ENCODE results near the gene CCDC157. TPM values are rescaled to one million over a fixed set of nuclear protein-coding genes. Genes with fewer than 3 reads are reported as not detected.
"Not testable (repeated sequence)": the region's sequence is repeated elsewhere in the genome, so short reads cannot be mapped to it uniquely, and the experiment has no call there.

The CCDC157 gene
- total and polyA plus RNA-seq, 2 donors = 2.1 to 3.2 TPM

DNA sequence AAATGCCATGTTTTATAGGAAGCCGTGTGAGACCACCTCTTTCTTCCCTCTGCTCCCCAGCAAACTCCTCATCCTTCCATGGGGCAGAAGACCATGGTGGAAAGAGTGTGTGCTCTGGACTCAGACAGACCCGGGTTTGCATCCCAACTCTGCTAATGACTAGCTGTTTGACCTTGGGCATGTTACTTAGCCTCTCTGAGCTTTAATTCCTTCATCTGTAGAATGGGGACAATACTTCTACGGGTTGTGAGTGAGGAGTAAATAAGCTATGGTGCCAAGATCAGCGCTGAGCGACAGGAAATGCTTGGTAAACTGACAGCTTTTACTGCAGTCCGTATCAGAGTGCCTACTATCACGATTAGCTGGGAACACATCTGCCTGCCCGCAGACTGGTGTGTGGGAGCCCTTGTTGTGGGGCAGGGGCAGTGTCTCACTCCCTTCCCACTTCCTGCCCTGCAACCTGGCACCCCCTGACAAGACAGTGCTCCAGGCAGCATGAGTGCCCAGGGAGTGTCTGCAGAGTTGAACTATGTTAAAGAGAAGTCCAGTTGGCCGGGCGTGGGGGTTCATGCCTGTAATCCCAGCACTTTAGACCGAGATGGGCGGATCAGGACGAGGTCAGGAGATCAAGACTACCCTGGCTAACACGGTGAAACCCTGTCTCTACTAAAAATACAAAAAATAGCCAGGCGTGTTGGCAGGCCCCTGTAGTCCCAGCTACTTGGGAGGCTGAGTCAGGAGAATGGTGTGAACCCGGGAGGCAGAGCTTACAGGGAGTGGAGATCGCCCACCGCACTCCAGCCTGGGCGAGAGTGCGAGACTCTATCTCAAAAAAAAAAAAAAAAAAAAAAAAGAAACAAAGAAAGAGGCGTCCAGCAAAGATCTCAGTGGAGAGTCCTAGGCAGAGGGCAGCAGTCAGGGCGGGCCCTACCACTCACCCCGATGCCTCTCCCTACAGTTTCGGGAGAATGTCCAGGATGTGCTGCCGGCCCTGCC lies 42.2 kb downstream of the CCDC157 start:
- peak overlapping the region in 1 of 2 donors; percentile 31 for H3K27ac ChIP-seq (ENCODE audit: low read depth in 1 of 2, low read length in 1 of 2)
- peak overlapping the region; percentile 54 to 66 for H3K4me3 ChIP-seq (ENCODE audit: low read length in 2 of 2)
- peaks cover 24 to 54% of the 10 kb centered on the region in 2 donors for H3K4me1 ChIP-seq (ENCODE audit: control insufficient read depth in 2 of 2, insufficient read depth in 2 of 2, low read length in 2 of 2)
- DNase-seq (ENCODE audit: low read depth in 6 of 9, low spot score in 9 of 9) = peak in 1 of 9 donors; percentile 64
- no peaks in the 10 kb centered on the region for H3K9me3 ChIP-seq (ENCODE audit: control insufficient read depth in 2 of 2, insufficient read depth in 1 of 2, low read length in 1 of 2)
- H3K27me3 ChIP-seq (ENCODE audit: control insufficient read depth in 2 of 2, insufficient read depth in 1 of 2, low read length in 1 of 2) = peaks cover 0 to 21% of the 10 kb centered on the region in 2 donors
- peaks cover 0 to 3% of the 10 kb centered on the region in 2 donors for H3K36me3 ChIP-seq (ENCODE audit: control insufficient read depth in 2 of 2, insufficient read depth in 2 of 2, low read length in 1 of 2)
- 65% methylated on average over 25 of the region's 25 CpGs for WGBS

DNA sequence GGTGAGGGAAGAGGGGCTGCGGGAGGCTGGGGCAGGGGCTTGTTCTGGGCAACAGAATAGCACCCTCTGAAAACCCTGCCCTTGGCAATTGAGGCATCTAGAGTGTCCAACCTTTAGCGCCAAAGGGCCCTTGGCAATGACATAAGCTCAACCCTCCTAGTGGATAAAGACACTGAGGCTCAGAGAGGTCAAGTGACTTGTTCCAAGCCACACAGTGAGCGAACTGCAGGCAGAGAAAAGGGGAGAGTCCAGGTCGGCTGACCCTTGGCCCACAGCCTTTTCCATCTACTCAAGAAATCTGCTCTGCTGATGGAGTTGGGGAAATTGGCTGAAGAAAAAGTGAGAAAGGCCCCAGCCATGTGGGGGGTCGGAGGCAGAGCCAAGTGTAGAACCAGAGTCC lies 42.9 kb downstream of the CCDC157 start:
- Histone ChIP-seq H3K4me1 (ENCODE audit: control insufficient read depth in 2 of 2, insufficient read depth in 2 of 2, low read length in 2 of 2) (peaks cover 24 to 50% of the 10 kb centered on the region in 2 donors), H3K27me3 (ENCODE audit: control insufficient read depth in 2 of 2, insufficient read depth in 1 of 2, low read length in 1 of 2) (peaks cover 0 to 21% of the 10 kb centered on the region in 2 donors), H3K4me3 (ENCODE audit: low read length in 2 of 2) (no peak overlapping the region), H3K27ac (ENCODE audit: low read depth in 1 of 2, low read length in 1 of 2) (no peak overlapping the region), H3K36me3 (ENCODE audit: control insufficient read depth in 2 of 2, insufficient read depth in 2 of 2, low read length in 1 of 2) (peaks cover 0 to 3% of the 10 kb centered on the region in 2 donors), H3K9me3 (ENCODE audit: control insufficient read depth in 2 of 2, insufficient read depth in 1 of 2, low read length in 1 of 2) (no peaks in the 10 kb centered on the region)
- 97% methylated on average over 5 of the region's 5 CpGs for WGBS
- no peak for DNase-seq (ENCODE audit: low read depth in 6 of 9, low spot score in 9 of 9)

DNA sequence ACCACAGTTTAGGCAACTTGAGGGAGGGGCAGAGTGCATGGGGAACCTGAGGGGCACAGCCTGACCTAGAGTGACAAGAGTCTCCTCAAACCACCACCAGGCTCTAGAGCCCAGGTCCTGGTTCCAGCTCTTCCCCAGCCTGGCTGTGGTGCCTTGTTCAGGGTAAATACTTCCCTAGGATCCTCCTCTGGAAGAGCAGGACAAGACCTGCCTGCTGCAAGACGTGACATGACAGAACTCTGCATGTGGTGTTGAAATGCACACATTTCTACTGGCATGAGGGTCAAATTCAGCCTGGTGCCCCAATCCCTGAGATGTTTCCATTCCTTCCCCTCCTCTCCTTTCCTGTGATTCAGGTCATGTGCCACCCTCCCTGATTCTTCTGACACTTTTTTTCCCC lies 43.4 kb downstream of the CCDC157 start:
- H3K27ac ChIP-seq (ENCODE audit: low read depth in 1 of 2, low read length in 1 of 2) = no peak overlapping the region
- no peaks in the 10 kb centered on the region for H3K9me3 ChIP-seq (ENCODE audit: control insufficient read depth in 2 of 2, insufficient read depth in 1 of 2, low read length in 1 of 2)
- DNase-seq (ENCODE audit: low read depth in 6 of 9, low spot score in 9 of 9) = no peak
- no peak overlapping the region for H3K4me3 ChIP-seq (ENCODE audit: low read length in 2 of 2)
- H3K27me3 ChIP-seq (ENCODE audit: control insufficient read depth in 2 of 2, insufficient read depth in 1 of 2, low read length in 1 of 2) = peaks cover 0 to 21% of the 10 kb centered on the region in 2 donors
- 88% methylated on average over 1 of the region's 1 CpG for WGBS
- H3K4me1 ChIP-seq (ENCODE audit: control insufficient read depth in 2 of 2, insufficient read depth in 2 of 2, low read length in 2 of 2) = peaks cover 24 to 46% of the 10 kb centered on the region in 2 donors
- peaks cover 0 to 3% of the 10 kb centered on the region in 2 donors for H3K36me3 ChIP-seq (ENCODE audit: control insufficient read depth in 2 of 2, insufficient read depth in 2 of 2, low read length in 1 of 2)

DNA sequence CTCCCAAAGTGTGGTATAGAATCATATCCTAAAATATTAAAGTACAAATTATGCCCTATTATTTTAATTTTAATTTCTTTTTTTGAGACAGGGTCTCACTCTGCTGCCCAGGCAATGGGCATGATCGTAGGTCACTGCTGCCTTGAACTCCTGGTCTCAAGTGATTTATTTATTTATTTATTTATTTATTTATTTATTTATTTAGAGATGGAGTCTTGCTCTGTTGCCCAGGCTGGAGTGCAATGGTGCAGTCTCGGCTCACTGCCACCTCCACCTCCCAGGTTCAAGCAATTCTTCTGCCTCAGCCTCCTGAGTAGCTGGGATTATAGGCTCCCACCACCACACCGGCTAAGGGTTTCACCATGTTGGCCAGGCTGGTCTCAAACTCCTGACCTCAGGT lies 44.2 kb downstream of the CCDC157 start:
- not testable (repeated sequence) for H3K4me3 ChIP-seq (ENCODE audit: low read length in 2 of 2); H3K36me3 ChIP-seq (ENCODE audit: control insufficient read depth in 2 of 2, insufficient read depth in 2 of 2, low read length in 1 of 2); H3K27ac ChIP-seq (ENCODE audit: low read depth in 1 of 2, low read length in 1 of 2); DNase-seq (ENCODE audit: low read depth in 6 of 9, low spot score in 9 of 9); H3K9me3 ChIP-seq (ENCODE audit: control insufficient read depth in 2 of 2, insufficient read depth in 1 of 2, low read length in 1 of 2)
- peaks cover 0 to 21% of the 10 kb centered on the region in 2 donors for H3K27me3 ChIP-seq (ENCODE audit: control insufficient read depth in 2 of 2, insufficient read depth in 1 of 2, low read length in 1 of 2)
- peaks cover 24 to 40% of the 10 kb centered on the region in 2 donors for H3K4me1 ChIP-seq (ENCODE audit: control insufficient read depth in 2 of 2, insufficient read depth in 2 of 2, low read length in 2 of 2)
- over 99% methylated on average over 3 of the region's 3 CpGs for WGBS

DNA sequence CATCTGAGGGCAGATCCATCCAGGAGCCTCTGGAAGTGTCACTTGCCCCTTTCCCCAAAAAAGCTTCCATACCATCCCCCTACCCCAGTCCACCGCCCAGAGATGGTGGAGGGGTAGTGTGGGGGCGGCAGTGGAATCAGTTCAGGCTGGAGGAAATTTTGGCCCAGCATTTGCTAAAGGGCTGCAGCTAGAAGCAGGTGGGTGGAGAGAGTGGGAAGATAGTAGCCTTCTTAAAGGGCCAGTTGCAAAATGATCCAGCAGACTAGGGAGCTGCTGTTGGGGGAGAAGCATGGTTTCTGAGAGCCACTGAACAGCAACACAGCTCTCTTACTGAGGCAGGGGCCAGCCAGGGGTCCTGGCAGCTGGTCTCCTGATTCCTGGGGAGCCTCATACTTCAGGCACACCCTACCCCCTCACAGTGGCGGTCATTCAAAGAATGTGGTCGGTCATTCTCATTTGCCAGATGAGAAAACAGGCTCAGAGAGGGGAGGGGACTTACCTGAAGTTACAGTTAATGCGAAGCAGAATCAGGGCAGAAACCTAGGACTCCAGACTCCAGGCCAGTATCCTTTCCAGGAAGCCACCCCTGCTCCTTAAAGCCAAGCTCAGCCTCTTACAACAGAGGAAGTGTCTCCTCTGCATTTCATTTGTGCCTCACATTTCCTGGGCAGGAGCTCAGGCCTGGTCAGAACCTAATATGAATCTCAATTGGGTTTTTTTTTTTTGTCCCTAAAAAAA lies 45.4 kb downstream of the CCDC157 start:
- peaks cover 5 to 9% of the 10 kb centered on the region in 2 donors for H3K36me3 ChIP-seq (ENCODE audit: control insufficient read depth in 2 of 2, insufficient read depth in 2 of 2, low read length in 1 of 2)

DNA sequence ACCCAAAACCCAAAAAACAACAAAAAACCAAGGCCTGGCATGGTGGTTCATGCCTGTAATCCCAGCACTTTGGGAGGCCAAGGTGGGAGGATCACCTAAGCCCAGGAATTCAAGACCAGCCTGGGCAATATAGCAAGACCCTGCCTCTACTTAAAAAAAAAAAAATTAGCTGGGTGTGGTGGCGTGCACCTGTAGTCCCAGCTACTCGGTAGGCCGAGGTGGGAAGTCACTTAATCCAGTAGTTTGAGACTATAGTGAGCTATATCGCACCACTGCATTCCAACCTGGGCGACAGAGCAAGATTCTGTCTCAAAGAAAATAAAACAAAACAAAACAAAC lies 45.9 kb downstream of the CCDC157 start:
- peaks cover 13 to 24% of the 10 kb centered on the region in 2 donors for H3K4me1 ChIP-seq (ENCODE audit: control insufficient read depth in 2 of 2, insufficient read depth in 2 of 2, low read length in 2 of 2)
- not testable (repeated sequence) for H3K27me3 ChIP-seq (ENCODE audit: control insufficient read depth in 2 of 2, insufficient read depth in 1 of 2, low read length in 1 of 2); H3K27ac ChIP-seq (ENCODE audit: low read depth in 1 of 2, low read length in 1 of 2); H3K36me3 ChIP-seq (ENCODE audit: control insufficient read depth in 2 of 2, insufficient read depth in 2 of 2, low read length in 1 of 2); H3K9me3 ChIP-seq (ENCODE audit: control insufficient read depth in 2 of 2, insufficient read depth in 1 of 2, low read length in 1 of 2); H3K4me3 ChIP-seq (ENCODE audit: low read length in 2 of 2); DNase-seq (ENCODE audit: low read depth in 6 of 9, low spot score in 9 of 9)
- 98% methylated on average over 5 of the region's 5 CpGs for WGBS

More for the DNA sequence above, 45.4 kb downstream of the CCDC157 start:
- Histone ChIP-seq H3K9me3 (ENCODE audit: control insufficient read depth in 2 of 2, insufficient read depth in 1 of 2, low read length in 1 of 2) (no peaks in the 10 kb centered on the region), H3K27ac (ENCODE audit: low read depth in 1 of 2, low read length in 1 of 2) (no peak overlapping the region), H3K4me1 (ENCODE audit: control insufficient read depth in 2 of 2, insufficient read depth in 2 of 2, low read length in 2 of 2) (peaks cover 19 to 30% of the 10 kb centered on the region in 2 donors), H3K4me3 (ENCODE audit: low read length in 2 of 2) (no peak overlapping the region), H3K27me3 (ENCODE audit: control insufficient read depth in 2 of 2, insufficient read depth in 1 of 2, low read length in 1 of 2) (peaks cover 0 to 11% of the 10 kb centered on the region in 2 donors)
- WGBS = 94% methylated on average over 5 of the region's 5 CpGs
- DNase-seq (ENCODE audit: low read depth in 6 of 9, low spot score in 9 of 9) = no peak

DNA sequence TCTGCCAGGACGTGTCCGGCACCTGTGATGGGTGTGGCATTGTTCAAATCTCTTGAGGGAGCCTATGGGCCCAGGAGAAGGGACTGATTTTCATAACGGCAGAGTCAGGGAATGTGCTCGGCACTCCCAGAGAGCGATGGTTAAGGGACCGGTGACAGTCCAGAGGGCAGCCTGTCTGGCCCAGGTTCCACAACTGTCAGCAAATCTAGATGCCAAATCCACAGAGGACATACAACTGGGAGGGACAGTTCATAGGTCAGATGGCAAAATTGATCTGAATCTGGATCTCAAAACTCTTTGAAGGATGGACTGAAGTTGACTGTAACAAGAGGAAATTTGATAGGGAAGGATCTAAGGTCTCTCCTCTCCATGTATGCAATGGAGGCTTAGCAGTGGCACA lies 47.5 kb downstream of the CCDC157 start:
- Histone ChIP-seq H3K4me1 (ENCODE audit: control insufficient read depth in 2 of 2, insufficient read depth in 2 of 2, low read length in 2 of 2) (peaks cover 0 to 9% of the 10 kb centered on the region in 2 donors), H3K27ac (ENCODE audit: low read depth in 1 of 2, low read length in 1 of 2) (no peak overlapping the region), H3K36me3 (ENCODE audit: control insufficient read depth in 2 of 2, insufficient read depth in 2 of 2, low read length in 1 of 2) (peaks cover 9% of the 10 kb centered on the region in 2 donors), H3K4me3 (ENCODE audit: low read length in 2 of 2) (no peak overlapping the region), H3K9me3 (ENCODE audit: control insufficient read depth in 2 of 2, insufficient read depth in 1 of 2, low read length in 1 of 2) (no peaks in the 10 kb centered on the region), H3K27me3 (ENCODE audit: control insufficient read depth in 2 of 2, insufficient read depth in 1 of 2, low read length in 1 of 2) (no peaks in the 10 kb centered on the region)
- DNase-seq (ENCODE audit: low read depth in 6 of 9, low spot score in 9 of 9) = no peak
- WGBS = 96% methylated on average over 6 of the region's 6 CpGs

DNA sequence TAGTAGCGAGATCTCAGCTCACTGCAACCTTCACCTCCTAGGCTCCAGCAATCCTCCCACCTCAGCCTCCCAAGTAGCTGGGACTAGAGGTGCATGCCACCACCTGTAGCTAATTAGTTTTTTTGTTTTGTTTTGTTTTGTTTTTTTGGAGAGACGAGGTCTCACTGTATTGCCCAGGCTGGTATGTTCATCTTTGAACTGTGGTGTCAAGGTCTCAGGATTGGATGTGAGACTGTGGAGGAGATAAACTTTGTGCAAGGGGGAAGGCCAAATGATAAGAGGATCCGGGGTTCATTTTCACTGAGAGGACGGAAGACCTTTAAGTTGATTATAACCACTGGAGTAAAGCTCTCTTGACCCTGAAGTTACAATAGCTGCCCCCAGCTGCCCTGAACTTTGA lies 48.9 kb downstream of the CCDC157 start:
- Histone ChIP-seq H3K4me3 (ENCODE audit: low read length in 2 of 2) (no peak overlapping the region), H3K36me3 (ENCODE audit: control insufficient read depth in 2 of 2, insufficient read depth in 2 of 2, low read length in 1 of 2) (peaks cover 14 to 20% of the 10 kb centered on the region in 2 donors), H3K9me3 (ENCODE audit: control insufficient read depth in 2 of 2, insufficient read depth in 1 of 2, low read length in 1 of 2) (no peaks in the 10 kb centered on the region), H3K4me1 (ENCODE audit: control insufficient read depth in 2 of 2, insufficient read depth in 2 of 2, low read length in 2 of 2) (peaks cover 0 to 3% of the 10 kb centered on the region in 2 donors), H3K27ac (ENCODE audit: low read depth in 1 of 2, low read length in 1 of 2) (no peak overlapping the region), H3K27me3 (ENCODE audit: control insufficient read depth in 2 of 2, insufficient read depth in 1 of 2, low read length in 1 of 2) (no peaks in the 10 kb centered on the region)
- 74% methylated on average over 4 of the region's 4 CpGs for WGBS
- DNase-seq (ENCODE audit: low read depth in 6 of 9, low spot score in 9 of 9) = no peak

DNA sequence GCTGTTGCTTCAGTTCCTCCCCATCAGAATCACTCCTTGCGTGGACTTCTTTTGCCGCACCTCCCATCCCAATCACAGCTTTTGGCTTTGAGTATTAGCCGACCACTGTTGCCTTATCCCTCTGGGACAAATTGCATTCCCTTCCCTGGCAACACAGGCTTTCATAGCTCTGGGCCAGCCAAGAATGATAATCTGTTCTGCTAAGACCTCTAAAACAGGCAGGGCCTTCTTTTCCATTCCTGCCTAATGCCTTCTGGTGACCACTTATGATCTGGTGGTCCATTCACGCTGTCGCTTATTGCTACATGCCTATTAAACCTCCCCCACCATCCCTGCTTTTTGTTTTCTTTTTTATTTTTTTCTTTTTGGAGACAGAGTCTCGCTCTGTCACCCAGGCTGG lies 49.6 kb downstream of the CCDC157 start:
- no peaks in the 10 kb centered on the region for H3K9me3 ChIP-seq (ENCODE audit: control insufficient read depth in 2 of 2, insufficient read depth in 1 of 2, low read length in 1 of 2)
- WGBS = 93% methylated on average over 6 of the region's 6 CpGs
- H3K27me3 ChIP-seq (ENCODE audit: control insufficient read depth in 2 of 2, insufficient read depth in 1 of 2, low read length in 1 of 2) = no peaks in the 10 kb centered on the region
- H3K27ac ChIP-seq (ENCODE audit: low read depth in 1 of 2, low read length in 1 of 2) = no peak overlapping the region
- H3K4me3 ChIP-seq (ENCODE audit: low read length in 2 of 2) = no peak overlapping the region
- peaks cover 14 to 24% of the 10 kb centered on the region in 2 donors for H3K36me3 ChIP-seq (ENCODE audit: control insufficient read depth in 2 of 2, insufficient read depth in 2 of 2, low read length in 1 of 2)
- peaks cover 0 to 3% of the 10 kb centered on the region in 2 donors for H3K4me1 ChIP-seq (ENCODE audit: control insufficient read depth in 2 of 2, insufficient read depth in 2 of 2, low read length in 2 of 2)
- DNase-seq (ENCODE audit: low read depth in 6 of 9, low spot score in 9 of 9) = no peak
